ENCODE data around the gene ADM.

The ADM gene

GRCh38 chr11:10309163-10310093 lies 4.6 kb downstream of the ADM start:
- DNase-seq (ENCODE audit: low read depth, low spot score), result no peak

- DNase-seq (ENCODE audit: low read depth, low spot score), result no peak
Measured at GRCh38 chr11:10310301-10310841, 5.5 kb downstream of the ADM start.

GRCh38 chr11:10311802-10312201 lies 6.9 kb downstream of the ADM start:
- DNase-seq (ENCODE audit: low read depth, low spot score), result no peak

- DNase-seq (ENCODE audit: low read depth, low spot score), result no peak
Measured at GRCh38 chr11:10314199-10315072, 9.6 kb downstream of the ADM start.

- no peak for DNase-seq (ENCODE audit: low read depth, low spot score)
Measured at GRCh38 chr11:10315083-10315482, 10.2 kb downstream of the ADM start.

- DNase-seq (ENCODE audit: low read depth, low spot score), result no peak
Measured at GRCh38 chr11:10317151-10317755, 12.4 kb downstream of the ADM start.

- DNase-seq (ENCODE audit: low read depth, low spot score), result no peak
Measured at GRCh38 chr11:10317776-10318526, 13.1 kb downstream of the ADM start.

GRCh38 chr11:10318527-10318802 lies 13.6 kb downstream of the ADM start:
- DNase-seq (ENCODE audit: low read depth, low spot score), result no peak

- no peak for DNase-seq (ENCODE audit: low read depth, low spot score)
Measured at GRCh38 chr11:10319702-10320558, 15.1 kb downstream of the ADM start.

GRCh38 chr11:10320736-10321465 lies 16.0 kb downstream of the ADM start:
- no peak for DNase-seq (ENCODE audit: low read depth, low spot score)

- DNase-seq (ENCODE audit: low read depth, low spot score), result no peak
Measured at GRCh38 chr11:10322401-10322800, 17.5 kb downstream of the ADM start.

GRCh38 chr11:10322830-10323792 lies 18.2 kb downstream of the ADM start:
- DNase-seq (ENCODE audit: low read depth, low spot score), result no peak

GRCh38 chr11:10323793-10324170 lies 18.9 kb downstream of the ADM start:
- no peak for DNase-seq (ENCODE audit: low read depth, low spot score)

GRCh38 chr11:10324474-10324873 lies 19.6 kb downstream of the ADM start:
- DNase-seq (ENCODE audit: low read depth, low spot score), result no peak

GRCh38 chr11:10325277-10326011 lies 20.6 kb downstream of the ADM start:
- peak; percentile 91 for DNase-seq (ENCODE audit: low read depth, low spot score)

- DNase-seq (ENCODE audit: low read depth, low spot score), result no peak
Measured at GRCh38 chr11:10326012-10326964, 21.4 kb downstream of the ADM start.

GRCh38 chr11:10327254-10327653 lies 22.4 kb downstream of the ADM start:
- DNase-seq (ENCODE audit: low read depth, low spot score), result no peak
